WTC11 (cell line): Measurements from ENCODE around the gene ETV3.

Experiments
- FOXJ3 ChIP-seq: sonication (generic); formaldehyde crosslinking; IDR thresholded peaks from 2 replicates; pipeline ENCODE4 v1.9.0; 2021; ENCODE audit warnings: missing genetic modification reagents, mild to moderate bottlenecking, borderline replicate concordance
- JUN ChIP-seq: sonication (generic); formaldehyde crosslinking; IDR thresholded peaks from 2 replicates; pipeline ENCODE4 v1.8.0; 2023; ENCODE audit warnings: mild to moderate bottlenecking, missing genetic modification reagents
- NFYB ChIP-seq: sonication (generic); formaldehyde crosslinking; conservative IDR thresholded peaks from 2 replicates; pipeline ENCODE4 v1.8.0; 2022; ENCODE audit warnings: low read depth, missing genetic modification reagents
- TF ChIP-seq, protein P1 (sequence below): fragments of 200-600 bp; IDR thresholded peaks from 2 replicates; pipeline ENCODE4 v1.8.0; 2022; ENCODE audit warnings: antibody characterized with exemption

GRCh38 chr1:157089789-157090188 is 48.4 kb downstream of the ETV3 start:
- TF ChIP-seq NFYB (CRISPR knock-in tag), result no peak
- TF ChIP-seq FOXJ3 (CRISPR knock-in tag), result no peak
- TF ChIP-seq, protein P1, sequence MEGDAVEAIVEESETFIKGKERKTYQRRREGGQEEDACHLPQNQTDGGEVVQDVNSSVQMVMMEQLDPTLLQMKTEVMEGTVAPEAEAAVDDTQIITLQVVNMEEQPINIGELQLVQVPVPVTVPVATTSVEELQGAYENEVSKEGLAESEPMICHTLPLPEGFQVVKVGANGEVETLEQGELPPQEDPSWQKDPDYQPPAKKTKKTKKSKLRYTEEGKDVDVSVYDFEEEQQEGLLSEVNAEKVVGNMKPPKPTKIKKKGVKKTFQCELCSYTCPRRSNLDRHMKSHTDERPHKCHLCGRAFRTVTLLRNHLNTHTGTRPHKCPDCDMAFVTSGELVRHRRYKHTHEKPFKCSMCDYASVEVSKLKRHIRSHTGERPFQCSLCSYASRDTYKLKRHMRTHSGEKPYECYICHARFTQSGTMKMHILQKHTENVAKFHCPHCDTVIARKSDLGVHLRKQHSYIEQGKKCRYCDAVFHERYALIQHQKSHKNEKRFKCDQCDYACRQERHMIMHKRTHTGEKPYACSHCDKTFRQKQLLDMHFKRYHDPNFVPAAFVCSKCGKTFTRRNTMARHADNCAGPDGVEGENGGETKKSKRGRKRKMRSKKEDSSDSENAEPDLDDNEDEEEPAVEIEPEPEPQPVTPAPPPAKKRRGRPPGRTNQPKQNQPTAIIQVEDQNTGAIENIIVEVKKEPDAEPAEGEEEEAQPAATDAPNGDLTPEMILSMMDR, result no peak
- no peak for TF ChIP-seq JUN (CRISPR knock-in tag)
